Calu3 (cell line): Measurements from ENCODE around the gene NTRK1. TPM values are rescaled to one million over a fixed set of nuclear protein-coding genes. Genes with fewer than 3 reads are reported as not detected.

Experiments used
- BruUV-seq: library from RNA; stranded (reverse); fragments of 400-500 nt; replicated peaks from 2 replicates; lab custom pipeline; 2021; lab: Mats Ljungman, UMichigan
- CTCF ChIA-PET: fragments of 300-600 bp; sonication (Branson Sonifier 250); formaldehyde crosslinking; loops from one replicate; lab custom pipeline; 2022; ENCODE audit warnings: antibody characterized with exemption; lab: Charles Lee
- DNase-seq: peaks from one replicate; pipeline ENCODE4 v3.0.0; 2022
- H3K27ac Mint-ChIP-seq: one replicate; pipeline ENCODE4 v1.8.0; 2022; ENCODE audit warnings: mixed read lengths; ENCODE audit not compliant: unreplicated experiment
- H3K27me3 Mint-ChIP-seq: one replicate; pipeline ENCODE4 v1.8.0; 2022; ENCODE audit warnings: mixed read lengths; ENCODE audit not compliant: unreplicated experiment
- H3K36me3 Mint-ChIP-seq: one replicate; pipeline ENCODE4 v1.8.0; 2022; ENCODE audit warnings: mild to moderate bottlenecking, moderate library complexity, mixed read lengths; ENCODE audit not compliant: insufficient read depth, unreplicated experiment
- H3K4me1 Mint-ChIP-seq: one replicate; pipeline ENCODE4 v1.8.0; 2022; ENCODE audit warnings: mild to moderate bottlenecking, low read depth, mixed read lengths; ENCODE audit not compliant: unreplicated experiment
- H3K4me3 Mint-ChIP-seq: one replicate; pipeline ENCODE4 v1.8.0; 2022; ENCODE audit warnings: mild to moderate bottlenecking, low read depth, moderate library complexity, mixed read lengths; ENCODE audit not compliant: unreplicated experiment
- H3K9me3 Mint-ChIP-seq: one replicate; pipeline ENCODE4 v1.8.0; 2022; ENCODE audit warnings: low read depth, mixed read lengths; ENCODE audit not compliant: unreplicated experiment
- CTCF ChIP-seq: fragments of 200-600 bp; IDR thresholded peaks from one replicate; pipeline ENCODE4 v1.8.0; 2022; ENCODE audit warnings: antibody characterized with exemption; ENCODE audit not compliant: unreplicated experiment
- intact Hi-C: fragments of 100-400 bp; cut with micrococcal nuclease; formaldehyde crosslinking; loops from one replicate; pipeline ENCODE4 v1.10.0; 2022; ENCODE audit not compliant: unreplicated experiment
- total RNA-seq: library from RNA; stranded (reverse); gene quantifications from 2 replicates; pipeline ENCODE4 v1.2.3, GENCODE V29; 2022

Gene NTRK1
- total RNA-seq, 1 experiment from 2014 or later: not detected

GRCh38 chr1:156873659-156874058, 13.0 kb downstream of the NTRK1 start:
- Mint-ChIP-seq H3K27ac (no peak overlapping the region), H3K4me1 (no peaks in the 10 kb centered on the region), H3K4me3 (no peak overlapping the region), H3K27me3 (peaks cover 81% of the 10 kb centered on the region), H3K9me3 (no peaks in the 10 kb centered on the region), H3K36me3 (no peaks in the 10 kb centered on the region)
- no peak for DNase-seq
- CTCF ChIA-PET: interaction anchor here (0.7 kb wide), 1 partner anchor 14 kb away, joined by 3 read pairs; no protein-coding TSS in a partner anchor
- intact Hi-C loops: no loop called here
- BruUV-seq: no TSS peak
- no peak for TF ChIP-seq CTCF

- H3K27me3 Mint-ChIP-seq: peaks cover 81% of the 10 kb centered on the region
Observed at GRCh38 chr1:156874142-156874541, 13.5 kb downstream of the NTRK1 start.

GRCh38 chr1:156874572-156875340, 14.1 kb downstream of the NTRK1 start:
- DNase-seq: no peak
- Mint-ChIP-seq H3K27ac (no peak overlapping the region), H3K9me3 (no peaks in the 10 kb centered on the region), H3K27me3 (peaks cover 81% of the 10 kb centered on the region), H3K4me1 (no peaks in the 10 kb centered on the region), H3K4me3 (no peak overlapping the region), H3K36me3 (no peaks in the 10 kb centered on the region)
- intact Hi-C loops: no loop called here
- CTCF ChIA-PET: interaction anchor here (0.5 to 1.5 kb wide), 2 partner anchors 15 to 207 kb away, joined by 5 to 6 read pairs; no protein-coding TSS in a partner anchor
- no peak for TF ChIP-seq CTCF
- BruUV-seq: no TSS peak

More at GRCh38 chr1:156874142-156874541, 13.5 kb downstream of the NTRK1 start:
- H3K4me1 Mint-ChIP-seq: no peaks in the 10 kb centered on the region
- no peaks in the 10 kb centered on the region for H3K36me3 Mint-ChIP-seq
- H3K4me3 Mint-ChIP-seq: no peak overlapping the region
- BruUV-seq: no TSS peak
- CTCF ChIA-PET: interaction anchor here (0.5 to 1.5 kb wide), 2 partner anchors 14 to 206 kb away, joined by 5 to 6 read pairs; no protein-coding TSS in a partner anchor
- intact Hi-C loops: no loop called here
- H3K9me3 Mint-ChIP-seq: no peaks in the 10 kb centered on the region
- H3K27ac Mint-ChIP-seq: no peak overlapping the region
- TF ChIP-seq CTCF: no peak
- no peak for DNase-seq

GRCh38 chr1:156875341-156875615, 14.6 kb downstream of the NTRK1 start:
- H3K27me3 Mint-ChIP-seq: peaks cover 81% of the 10 kb centered on the region

More at GRCh38 chr1:156875341-156875615, 14.6 kb downstream of the NTRK1 start:
- BruUV-seq: no TSS peak
- no peak for DNase-seq
- intact Hi-C loops: no loop called here
- Mint-ChIP-seq H3K27ac (no peak overlapping the region), H3K4me1 (no peaks in the 10 kb centered on the region), H3K36me3 (no peaks in the 10 kb centered on the region), H3K9me3 (no peaks in the 10 kb centered on the region), H3K4me3 (no peak overlapping the region)
- TF ChIP-seq CTCF: no peak
- CTCF ChIA-PET: interaction anchor here (1.5 kb wide), 1 partner anchor 15 kb away, joined by 5 read pairs; no protein-coding TSS in a partner anchor
